Endothelial cell of umbilical vein (primary cell): Measurements from ENCODE around the gene SBSN. TPM values are rescaled to one million over a fixed set of nuclear protein-coding genes. Genes with fewer than 3 reads are reported as not detected.

Source experiments
- BruUV-seq: library from RNA; stranded (reverse); fragments of 400-500 nt; replicated peaks from 2 replicates; lab custom pipeline; 2021; lab: Mats Ljungman, UMichigan
- CTCF ChIA-PET: fragments of 300-600, 350-600 bp; sonication (Branson Sonifier 250); formaldehyde crosslinking; loops from one replicate; lab custom pipeline; 2021; ENCODE audit warnings: antibody characterized with exemption, inconsistent platforms; lab: Charles Lee
- POLR2A ChIA-PET: fragments of 300-600, 350-600 bp; sonication (Branson Sonifier 250); formaldehyde crosslinking; loops from one replicate; lab custom pipeline; 2021; ENCODE audit warnings: antibody characterized with exemption, inconsistent platforms; lab: Charles Lee
- DNase-seq: peaks from one replicate; pipeline ENCODE4 v3.0.0-alpha.2; 2011; ENCODE audit warnings: low read depth, low spot score
- FAIRE-seq: peaks from 2 replicates; lab custom pipeline; 2011; peaks lifted over from hg19 to GRCh38; lab: Jason Lieb, UNC
- H2AFZ ChIP-seq: 2 replicates; pipeline ENCODE4 v1.6.0; 2012; ENCODE audit warnings: low read depth, low read length, control low read depth, inconsistent platforms
- H3K27ac ChIP-seq: 2 replicates; pipeline ENCODE4 v1.5.1; 2011; ENCODE audit warnings: low read depth, mild to moderate bottlenecking, control low read depth, low read length, moderate library complexity; ENCODE audit not compliant: insufficient read depth
- H3K27me3 ChIP-seq, 2 experiments: 2 replicates each; pipeline versions ENCODE4 v1.6.0 to v1.6.1; 2011; ENCODE audit warnings: low read length in 2 of 2, mixed read lengths in 1 of 2; ENCODE audit not compliant: control insufficient read depth in 2 of 2, insufficient read depth in 2 of 2
- H3K36me3 ChIP-seq, 2 experiments: 2 replicates in 1 of 2; 3 replicates in 1 of 2; pipeline ENCODE4 v1.5.1; 2011; ENCODE audit warnings: low read length in 2 of 2, mild to moderate bottlenecking in 1 of 2, moderate library complexity in 1 of 2; ENCODE audit not compliant: control insufficient read depth in 2 of 2, insufficient read depth in 2 of 2; ENCODE audit errors: extremely low read depth in 1 of 2
- H3K4me1 ChIP-seq: 3 replicates; pipeline ENCODE4 v1.5.1; 2011; ENCODE audit warnings: mild to moderate bottlenecking, low read length; ENCODE audit not compliant: control insufficient read depth, insufficient read depth; ENCODE audit errors: extremely low read depth
- H3K4me2 ChIP-seq: 2 replicates; pipeline ENCODE4 v1.6.1; 2011; ENCODE audit warnings: low read length, control low read depth, mixed read lengths; ENCODE audit not compliant: insufficient read depth
- H3K4me3 ChIP-seq, 3 experiments: fragments of 200-600 bp in 1 of 3; sonication (generic), shearing (Covaris generic) in 1 of 3; replicated peaks in 1 of 3; 2 replicates each; pipeline ENCODE4 v1.5.1; 2011 to 2016; ENCODE audit warnings: control low read depth in 3 of 3, low read length in 3 of 3, mild to moderate bottlenecking in 2 of 3, inconsistent platforms in 1 of 3, low read depth in 1 of 3, moderate library complexity in 1 of 3; ENCODE audit not compliant: insufficient read depth in 1 of 3
- H3K79me2 ChIP-seq: 2 replicates; pipeline ENCODE4 v1.6.0; 2012; ENCODE audit warnings: low read length, inconsistent platforms; ENCODE audit not compliant: control insufficient read depth, insufficient read depth
- H3K9ac ChIP-seq: replicated peaks from 2 replicates; pipeline ENCODE3; 2011; ENCODE audit warnings: low read length, control low read depth; ENCODE audit not compliant: insufficient read depth; ENCODE audit errors: extremely low read depth
- H3K9me1 ChIP-seq: replicated peaks from 3 replicates; pipeline ENCODE4 v1.6.0; 2011; ENCODE audit warnings: mild to moderate bottlenecking, low read length; ENCODE audit not compliant: control insufficient read depth, insufficient read depth; ENCODE audit errors: extremely low read depth
- H3K9me3 ChIP-seq: replicated peaks from 2 replicates; pipeline ENCODE4 v1.5.1; 2012; ENCODE audit warnings: low read length, inconsistent platforms; ENCODE audit not compliant: control insufficient read depth, insufficient read depth
- H4K20me1 ChIP-seq: replicated peaks from 2 replicates; pipeline ENCODE3; 2011; ENCODE audit warnings: mild to moderate bottlenecking, low read length; ENCODE audit not compliant: control insufficient read depth, insufficient read depth; ENCODE audit errors: extremely low read depth
- EZH2 ChIP-seq: IDR thresholded peaks from 2 replicates; pipeline ENCODE4 v1.6.1; 2012; ENCODE audit warnings: borderline replicate concordance, low read depth, mild to moderate bottlenecking, moderate library complexity, low read length, inconsistent platforms; ENCODE audit not compliant: severe bottlenecking
- FOS ChIP-seq: IDR thresholded peaks from 2 replicates; pipeline ENCODE4 v1.6.1; 2011; ENCODE audit warnings: mild to moderate bottlenecking, low read length, moderate library complexity, borderline replicate concordance; ENCODE audit not compliant: insufficient read depth
- GATA2 ChIP-seq: IDR thresholded peaks from 2 replicates; pipeline ENCODE4 v1.7.0; 2011; ENCODE audit warnings: low read depth, mild to moderate bottlenecking, moderate library complexity, mixed read lengths, low read length; ENCODE audit not compliant: insufficient read length, insufficient read depth
- JUN ChIP-seq: IDR thresholded peaks from 2 replicates; pipeline ENCODE4 v1.6.1; 2011; ENCODE audit warnings: borderline replicate concordance, low read depth; ENCODE audit not compliant: insufficient read length, insufficient read depth
- MAX ChIP-seq: IDR thresholded peaks from 2 replicates; pipeline ENCODE4 v1.6.1; 2011; ENCODE audit not compliant: insufficient read depth, insufficient read length
- MYC ChIP-seq: IDR thresholded peaks from one replicate; pipeline ENCODE4 v1.6.1; 2011; ENCODE audit warnings: mild to moderate bottlenecking, low read depth, low read length
- POLR2A ChIP-seq: IDR thresholded peaks from 2 replicates; pipeline ENCODE4 v1.6.1; 2012; ENCODE audit warnings: low read depth, mild to moderate bottlenecking, control low read depth, low read length
- POLR2AphosphoS5 ChIP-seq: IDR thresholded peaks from 2 replicates; pipeline ENCODE4 v1.6.1; 2012; ENCODE audit warnings: low read depth, mild to moderate bottlenecking, control low read depth, low read length, moderate library complexity; ENCODE audit not compliant: insufficient read depth
- dilution Hi-C: fragments of 300-500 bp; cut with MboI; formaldehyde crosslinking; loops from one replicate; pipeline ENCODE4 v1.15.0; 2019; ENCODE audit warnings: low sequenced_read_pairs; ENCODE audit not compliant: extremely low pct_ligation_motif_present
- intact Hi-C: fragments of 100-400 bp; cut with micrococcal nuclease; formaldehyde crosslinking; loops from one replicate; pipeline ENCODE4 v1.10.0; 2022
- polyA plus RNA-seq, 4 experiments: library from polyadenylated mRNA; depleted of rRNA in 3 of 4; stranded (reverse) in 3 of 4; unstranded in 1 of 4; fragments of >200 nt; gene quantifications; 2 replicates each; pipeline versions ENCODE4 v1.2.1 to v1.2.3, GENCODE V29; 2011 to 2012; ENCODE audit warnings: missing spikeins in 1 of 4
- total RNA-seq: library from RNA; stranded (reverse); gene quantifications from 2 replicates; pipeline ENCODE4 v1.2.3, GENCODE V29; 2021
- TF ChIP-seq, protein P1 (sequence below), 2 donors: IDR thresholded peaks; 1 replicate in 1 of 2; 2 replicates in 1 of 2; pipeline ENCODE4 v1.5.1; 2011; ENCODE audit warnings: low read length in 2 of 2, mild to moderate bottlenecking in 2 of 2, moderate library complexity in 2 of 2, control low read depth in 1 of 2, inconsistent platforms in 1 of 2, low read depth in 1 of 2; ENCODE audit not compliant: insufficient read depth in 1 of 2; ENCODE audit errors: extremely low read depth in 1 of 2

The SBSN gene
- total and polyA plus RNA-seq, 2 donors (not counting 3 experiments of a cell fraction or from before 2014, with no cell fraction given): not detected

DNA sequence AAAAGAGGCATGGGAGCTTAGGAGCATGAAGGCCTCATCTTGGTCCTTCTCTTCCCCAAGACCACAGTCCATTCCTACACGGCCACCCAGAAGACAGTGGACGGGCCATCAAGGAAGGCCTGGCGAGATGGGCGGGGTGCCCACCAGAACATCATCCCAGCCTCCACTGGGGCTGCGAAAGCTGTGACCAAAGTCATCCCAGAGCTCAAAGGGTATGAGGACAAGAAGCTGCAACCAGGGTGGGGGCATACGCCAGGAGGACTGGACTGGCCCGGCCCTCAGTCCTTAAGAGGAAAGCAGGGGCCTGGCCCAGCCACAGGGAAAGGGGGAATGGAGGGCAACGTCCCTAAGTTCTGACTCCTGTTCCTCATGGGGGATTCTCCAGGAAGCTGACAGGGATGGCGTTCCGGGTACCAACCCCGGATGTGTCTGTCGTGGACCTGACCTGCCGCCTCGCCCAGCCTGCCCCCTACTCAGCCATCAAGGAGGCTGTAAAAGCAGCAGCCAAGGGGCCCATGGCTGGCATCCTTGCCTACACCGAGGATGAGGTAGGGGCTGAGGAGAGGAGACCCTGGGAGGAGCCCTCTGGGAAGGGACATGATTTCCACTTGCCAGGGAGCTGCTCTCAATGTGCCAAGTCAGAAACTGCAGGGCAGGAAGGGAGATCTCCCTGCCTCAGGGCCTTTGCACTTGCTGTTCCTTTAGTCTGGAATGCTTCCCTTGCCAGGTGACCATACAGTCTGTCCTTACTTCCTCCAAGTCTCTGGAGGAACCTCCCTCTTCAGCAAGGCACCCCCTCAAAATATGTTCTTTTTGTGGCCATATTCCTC lies 15.4 kb upstream of the SBSN start:
- Histone ChIP-seq H3K9me1 (no peaks in the 10 kb centered on the region), H3K27ac (no peak overlapping the region), H3K79me2 (peaks cover 15% of the 10 kb centered on the region), H3K4me2 (no peak overlapping the region), H3K27me3 (no peaks in the 10 kb centered on the region), H3K4me1 (peaks cover 16% of the 10 kb centered on the region), H3K9ac (no peak overlapping the region), H3K36me3 (no peaks in the 10 kb centered on the region), H2AFZ (no peak overlapping the region), H3K4me3 (no peak overlapping the region), H4K20me1 (no peaks in the 10 kb centered on the region), H3K9me3 (no peaks in the 10 kb centered on the region)
- POLR2A ChIA-PET: no interaction called here
- CTCF ChIA-PET: interaction anchor here (1.3 kb wide), 1 partner anchor 33 kb away, joined by 6 read pairs; no protein-coding TSS in a partner anchor
- no peak for DNase-seq
- TF ChIP-seq POLR2AphosphoS5 (no peak), MYC (no peak), FOS (no peak), EZH2 (no peak), JUN (no peak), MAX (no peak), GATA2 (no peak), POLR2A (no peak)
- TF ChIP-seq, protein P1, sequence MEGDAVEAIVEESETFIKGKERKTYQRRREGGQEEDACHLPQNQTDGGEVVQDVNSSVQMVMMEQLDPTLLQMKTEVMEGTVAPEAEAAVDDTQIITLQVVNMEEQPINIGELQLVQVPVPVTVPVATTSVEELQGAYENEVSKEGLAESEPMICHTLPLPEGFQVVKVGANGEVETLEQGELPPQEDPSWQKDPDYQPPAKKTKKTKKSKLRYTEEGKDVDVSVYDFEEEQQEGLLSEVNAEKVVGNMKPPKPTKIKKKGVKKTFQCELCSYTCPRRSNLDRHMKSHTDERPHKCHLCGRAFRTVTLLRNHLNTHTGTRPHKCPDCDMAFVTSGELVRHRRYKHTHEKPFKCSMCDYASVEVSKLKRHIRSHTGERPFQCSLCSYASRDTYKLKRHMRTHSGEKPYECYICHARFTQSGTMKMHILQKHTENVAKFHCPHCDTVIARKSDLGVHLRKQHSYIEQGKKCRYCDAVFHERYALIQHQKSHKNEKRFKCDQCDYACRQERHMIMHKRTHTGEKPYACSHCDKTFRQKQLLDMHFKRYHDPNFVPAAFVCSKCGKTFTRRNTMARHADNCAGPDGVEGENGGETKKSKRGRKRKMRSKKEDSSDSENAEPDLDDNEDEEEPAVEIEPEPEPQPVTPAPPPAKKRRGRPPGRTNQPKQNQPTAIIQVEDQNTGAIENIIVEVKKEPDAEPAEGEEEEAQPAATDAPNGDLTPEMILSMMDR (IDR thresholded peaks at IDR 0.05; ENCODE audit: extremely low read depth in 1 of 2, insufficient read depth in 1 of 2, low read depth in 1 of 2, low read length in 2 of 2): no peak
- FAIRE-seq: no peak
- dilution Hi-C loops: no loop called here
- intact Hi-C loops: no loop called here
- no TSS peak for BruUV-seq
